Kidney (tissue), 14 donors: ENCODE results near the gene DLGAP1. TPM values are rescaled to one million over a fixed set of nuclear protein-coding genes. Genes with fewer than 3 reads are reported as not detected.

ENCODE experiments used
- DNase-seq, 5 donors: peaks; one replicate each; pipeline ENCODE4 v3.0.0-alpha.2; 2013 to 2020
- FAIRE-seq: peaks from 2 replicates; lab custom pipeline; 2012; peaks lifted over from hg19 to GRCh38; lab: Jason Lieb, UNC
- H3K27ac ChIP-seq, 2 donors: one replicate each; pipeline ENCODE4 v1.7.0; 2013; ENCODE audit warnings: low read depth in 2 of 2, low read length in 2 of 2, inconsistent platforms in 1 of 2
- H3K27me3 ChIP-seq: one replicate; pipeline ENCODE4 v1.7.1; 2013; ENCODE audit warnings: low read length, inconsistent platforms; ENCODE audit not compliant: control insufficient read depth, insufficient read depth
- H3K36me3 ChIP-seq, 3 donors: one replicate each; pipeline versions ENCODE4 v1.7.0 to v1.7.1; 2013; ENCODE audit warnings: low read length in 3 of 3, control low read depth in 1 of 3, inconsistent platforms in 1 of 3; ENCODE audit not compliant: insufficient read depth in 3 of 3, control insufficient read depth in 2 of 3
- H3K4me1 ChIP-seq, 3 donors: one replicate each; pipeline versions ENCODE4 v1.7.0 to v1.7.1; 2013; ENCODE audit warnings: low read length in 3 of 3, inconsistent platforms in 1 of 3, low read depth in 1 of 3; ENCODE audit not compliant: control insufficient read depth in 2 of 3, insufficient read depth in 2 of 3
- H3K4me3 ChIP-seq, 3 donors: one replicate each; pipeline versions ENCODE4 v1.7.0 to v1.8.1; 2013; ENCODE audit warnings: low read length in 3 of 3, control low read depth in 1 of 3, inconsistent platforms in 1 of 3
- H3K9ac ChIP-seq, 3 donors: one replicate each; pipeline versions ENCODE4 v1.7.0 to v1.7.1; 2013; ENCODE audit warnings: low read length in 3 of 3, control low read depth in 1 of 3, inconsistent platforms in 1 of 3
- H3K9me3 ChIP-seq, 3 donors: one replicate each; pipeline versions ENCODE4 v1.7.0 to v1.7.1; 2013; ENCODE audit warnings: low read length in 3 of 3, control low read depth in 1 of 3, inconsistent platforms in 1 of 3; ENCODE audit not compliant: control insufficient read depth in 2 of 3, insufficient read depth in 1 of 3
- intact Hi-C: fragments of 100-400 bp; cut with DNase I; formaldehyde crosslinking; loops from one replicate; pipeline ENCODE4 v1.11.1; 2022
- polyA plus RNA-seq: library from polyadenylated mRNA; stranded (reverse); fragments of 350-450 nt; fragmentation: Illumina TruSeq; extraction: RNeasy Lipid Tissue Mini Kit (QIAGEN cat#74804); gene quantifications from one replicate; pipeline ENCODE4 v1.2.3, GENCODE V29; 2014; ENCODE audit warnings: low read depth, low replicate concordance; ENCODE audit not compliant: insufficient read depth
- total RNA-seq: library from RNA; stranded (reverse); fragmentation: NEBNext Ultra II Directional; extraction: Animal tissue kit (Norgen Biotek cat#: 25700); gene quantifications from one replicate; pipeline ENCODE4 v1.2.1, GENCODE V29; 2021
- TF ChIP-seq, protein P1 (sequence below): IDR thresholded peaks from 3 replicates; pipeline ENCODE4 v1.5.1; 2012; ENCODE audit warnings: mild to moderate bottlenecking, moderate library complexity, borderline replicate concordance; ENCODE audit not compliant: insufficient read depth; ENCODE audit errors: extremely low read depth
- donor health status: control.
- donor health status: control.
- donor health status: control.
- donor health status: control.
- donor health status: control.
- donor health status: DM: yes; HTN: yes; CAD: no.
- donor health status: Normal renal cell carcinoma (clear cell type).

Gene DLGAP1
- total and polyA plus RNA-seq, 2 donors from 2014 or later = 1.2 to 32.8 TPM

DNA sequence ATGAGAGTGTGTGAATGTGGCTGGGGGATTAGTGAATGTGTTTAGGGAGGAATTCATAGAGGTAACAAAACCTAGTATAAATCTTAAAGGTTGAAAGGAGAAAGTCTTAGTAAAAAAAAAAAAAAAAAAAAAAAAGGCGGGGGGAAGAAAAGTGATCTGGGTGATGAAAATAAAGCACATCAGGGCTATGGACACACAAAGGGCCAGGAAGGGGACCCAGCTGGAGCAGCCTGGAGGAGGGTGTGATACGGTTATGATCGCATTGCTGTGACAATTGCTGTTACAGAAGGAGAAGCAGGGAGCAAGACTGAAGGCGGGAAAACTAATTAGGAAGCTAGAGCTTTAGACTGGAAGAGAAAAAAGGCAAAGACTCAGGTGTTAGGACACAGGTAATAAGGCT is 85.4 kb downstream of the DLGAP1 start:
- Histone ChIP-seq H3K27me3 (no peaks in the 10 kb centered on the region), H3K4me3 (no peak overlapping the region), H3K4me1 (no peaks in the 10 kb centered on the region), H3K27ac (no peak overlapping the region), H3K9me3 (no peaks in the 10 kb centered on the region), H3K36me3 (no peaks in the 10 kb centered on the region), H3K9ac (no peak overlapping the region)
- DNase-seq = peak in 3 of 5 donors; percentile 52 to 55 (median 54)
- no peak for FAIRE-seq
- TF ChIP-seq, protein P1, sequence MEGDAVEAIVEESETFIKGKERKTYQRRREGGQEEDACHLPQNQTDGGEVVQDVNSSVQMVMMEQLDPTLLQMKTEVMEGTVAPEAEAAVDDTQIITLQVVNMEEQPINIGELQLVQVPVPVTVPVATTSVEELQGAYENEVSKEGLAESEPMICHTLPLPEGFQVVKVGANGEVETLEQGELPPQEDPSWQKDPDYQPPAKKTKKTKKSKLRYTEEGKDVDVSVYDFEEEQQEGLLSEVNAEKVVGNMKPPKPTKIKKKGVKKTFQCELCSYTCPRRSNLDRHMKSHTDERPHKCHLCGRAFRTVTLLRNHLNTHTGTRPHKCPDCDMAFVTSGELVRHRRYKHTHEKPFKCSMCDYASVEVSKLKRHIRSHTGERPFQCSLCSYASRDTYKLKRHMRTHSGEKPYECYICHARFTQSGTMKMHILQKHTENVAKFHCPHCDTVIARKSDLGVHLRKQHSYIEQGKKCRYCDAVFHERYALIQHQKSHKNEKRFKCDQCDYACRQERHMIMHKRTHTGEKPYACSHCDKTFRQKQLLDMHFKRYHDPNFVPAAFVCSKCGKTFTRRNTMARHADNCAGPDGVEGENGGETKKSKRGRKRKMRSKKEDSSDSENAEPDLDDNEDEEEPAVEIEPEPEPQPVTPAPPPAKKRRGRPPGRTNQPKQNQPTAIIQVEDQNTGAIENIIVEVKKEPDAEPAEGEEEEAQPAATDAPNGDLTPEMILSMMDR = no peak
- intact Hi-C loops = no loop called here

DNA sequence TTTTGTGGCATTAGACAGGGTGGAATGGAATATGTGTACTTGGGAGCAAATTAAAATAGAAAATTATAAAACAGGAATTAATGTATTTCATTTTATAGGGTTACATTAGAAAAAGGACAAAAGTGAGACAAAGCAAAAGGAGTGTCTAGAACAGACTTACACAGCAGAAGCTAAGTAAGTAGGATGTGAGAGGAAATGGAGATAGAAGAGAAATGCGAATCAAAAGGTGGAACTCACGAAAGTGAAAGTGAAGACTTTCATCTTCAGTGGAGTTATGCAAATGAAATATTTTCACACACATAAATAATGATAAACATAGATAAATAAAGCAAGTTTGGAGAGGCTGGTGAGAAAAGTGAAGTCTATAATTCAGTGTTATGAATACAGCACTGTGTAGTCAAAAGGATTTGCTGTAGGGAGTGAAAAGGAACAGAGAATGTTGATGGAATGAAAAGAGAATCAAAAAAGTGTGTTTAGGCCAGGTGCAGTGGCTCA is 94.8 kb downstream of the DLGAP1 start:
- DNase-seq (no peak), FAIRE-seq (no peak)
- no peak overlapping the region for H3K4me3 ChIP-seq
- no peak overlapping the region for H3K9ac ChIP-seq
- TF ChIP-seq, protein P1 = no peak
- no peaks in the 10 kb centered on the region for H3K27me3 ChIP-seq
- H3K4me1 ChIP-seq = no peaks in the 10 kb centered on the region
- intact Hi-C loops = no loop called here
- H3K27ac ChIP-seq = no peak overlapping the region
- peaks cover 0 to 8% (median 0%) of the 10 kb centered on the region in 3 donors for H3K9me3 ChIP-seq
- no peaks in the 10 kb centered on the region for H3K36me3 ChIP-seq

DNA sequence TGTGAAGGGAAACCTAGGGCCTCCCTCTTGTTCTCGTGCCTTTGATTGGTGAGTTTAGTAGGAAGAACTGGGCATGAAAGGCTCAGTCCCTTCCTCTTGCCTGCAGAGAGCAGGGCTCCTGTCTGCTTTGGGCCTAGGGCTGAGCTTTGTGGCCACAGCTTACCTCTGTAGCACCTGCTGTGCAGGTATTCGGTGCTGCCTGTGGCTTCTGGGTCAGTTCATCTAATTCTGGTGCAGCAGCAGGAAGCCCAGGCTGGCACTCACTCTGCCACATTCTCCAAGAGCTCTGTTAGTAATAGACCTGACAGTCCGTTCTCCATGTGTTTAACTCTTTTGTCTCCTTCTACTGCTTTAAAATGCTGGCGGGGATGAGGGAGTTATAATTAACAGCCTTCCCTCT is 96.5 kb downstream of the DLGAP1 start:
- TF ChIP-seq, protein P1 = no peak

GRCh38 chr18:4357579-4357978 is 97.5 kb downstream of the DLGAP1 start:
- TF ChIP-seq, protein P1 = no peak
- intact Hi-C loops = loop anchor here (10.0 kb wide), 1 partner anchor 53 kb away; no protein-coding TSS in a partner anchor
- DNase-seq (no peak), FAIRE-seq (no peak)
- no peak overlapping the region for H3K27ac ChIP-seq
- H3K9me3 ChIP-seq = peaks cover 0 to 3% (median 0%) of the 10 kb centered on the region in 3 donors
- H3K9ac ChIP-seq = no peak overlapping the region
- no peaks in the 10 kb centered on the region for H3K4me1 ChIP-seq
- H3K27me3 ChIP-seq = no peaks in the 10 kb centered on the region
- no peaks in the 10 kb centered on the region for H3K36me3 ChIP-seq
- no peak overlapping the region for H3K4me3 ChIP-seq

More for the DNA sequence above, 96.5 kb downstream of the DLGAP1 start:
- Histone ChIP-seq H3K9me3 (peaks cover 0 to 8% (median 0%) of the 10 kb centered on the region in 3 donors), H3K36me3 (no peaks in the 10 kb centered on the region), H3K4me3 (no peak overlapping the region), H3K9ac (no peak overlapping the region), H3K27me3 (no peaks in the 10 kb centered on the region), H3K4me1 (no peaks in the 10 kb centered on the region), H3K27ac (no peak overlapping the region)
- DNase-seq (no peak), FAIRE-seq (no peak)
- intact Hi-C loops = loop anchor here (10.0 kb wide), 1 partner anchor 54 kb away; no protein-coding TSS in a partner anchor
